B cell (primary cell): ENCODE data around the gene HS3ST1. TPM values are rescaled to one million over a fixed set of nuclear protein-coding genes. Genes with fewer than 3 reads are reported as not detected.

ENCODE experiments used
- ATAC-seq: fragments of 200-7000 bp; cut with Tn5 transposase; one replicate; pipeline ENCODE4 v1.10.0; 2021; ENCODE audit warnings: low read depth, mild to moderate bottlenecking, moderate number of reproducible peaks, moderate library complexity
- CTCF ChIA-PET: fragments of 350-600 bp; sonication (Branson Sonifier 250); formaldehyde crosslinking; loops from one replicate; lab custom pipeline; 2021; ENCODE audit warnings: antibody characterized with exemption, inconsistent platforms; lab: Charles Lee
- POLR2A ChIA-PET: fragments of 350-600 bp; sonication (Branson Sonifier 250); formaldehyde crosslinking; loops from one replicate; lab custom pipeline; 2021; ENCODE audit warnings: antibody characterized with exemption; lab: Charles Lee
- DNase-seq: peaks from one replicate; pipeline ENCODE4 v3.0.0; 2013
- H2AFZ ChIP-seq: 2 replicates; pipeline ENCODE4 v1.6.1; 2012; ENCODE audit warnings: mild to moderate bottlenecking, low read depth, low read length; ENCODE audit not compliant: insufficient read depth, poor library complexity, severe bottlenecking
- H3K27ac ChIP-seq, 2 donors: 1 replicate in 1 of 2; 2 replicates in 1 of 2; pipeline ENCODE4 v1.5.1; 2012 to 2013; ENCODE audit warnings: low read length in 2 of 2, mild to moderate bottlenecking in 2 of 2, moderate library complexity in 1 of 2
- H3K27me3 ChIP-seq, 4 experiments: fragments of 200-600 bp in 1 of 4; sonication (generic) in 1 of 4; replicated peaks in 1 of 4; 1 replicate in 2 of 4; 2 replicates in 2 of 4; pipeline versions ENCODE4 v1.6.1 to v1.7.0; 2013 to 2016; ENCODE audit warnings: low read length in 3 of 4, mild to moderate bottlenecking in 2 of 4, mixed read lengths in 1 of 4, moderate library complexity in 1 of 4; ENCODE audit not compliant: insufficient read depth in 4 of 4, control insufficient read depth in 3 of 4; ENCODE audit errors: control extremely low read depth in 1 of 4
- H3K36me3 ChIP-seq, 2 experiments: replicated peaks in 1 of 2; 1 replicate in 1 of 2; 2 replicates in 1 of 2; pipeline versions ENCODE4 v1.6.1 to v1.7.1; 2013; ENCODE audit warnings: low read length in 1 of 2; ENCODE audit not compliant: insufficient read depth in 2 of 2, control insufficient read depth in 1 of 2; ENCODE audit errors: control extremely low read depth in 1 of 2, extremely low read depth in 1 of 2
- H3K4me1 ChIP-seq, 2 donors: fragments of 200-600 bp in 1 of 2; sonication (generic) in 1 of 2; 1 replicate in 1 of 2; 2 replicates in 1 of 2; pipeline versions ENCODE4 v1.5.1 to v1.6.1; 2013 to 2017; ENCODE audit warnings: low read length in 2 of 2; ENCODE audit not compliant: control insufficient read depth in 2 of 2, insufficient read depth in 2 of 2
- H3K4me2 ChIP-seq: replicated peaks from 2 replicates; pipeline ENCODE3; 2012; ENCODE audit warnings: mild to moderate bottlenecking, low read depth, low read length; ENCODE audit not compliant: poor library complexity, severe bottlenecking
- H3K4me3 ChIP-seq, 5 experiments: fragments of 200-600 bp in 1 of 5; sonication (generic) in 1 of 5; 1 replicate in 3 of 5; 2 replicates in 2 of 5; pipeline versions ENCODE4 v1.5.1 to v1.7.0; 2011 to 2016; ENCODE audit warnings: low read length in 4 of 5, mild to moderate bottlenecking in 4 of 5, low read depth in 2 of 5, control low read depth in 1 of 5, moderate library complexity in 1 of 5; ENCODE audit not compliant: insufficient read depth in 1 of 5; ENCODE audit errors: control extremely low read depth in 1 of 5, extremely low read depth in 1 of 5
- H3K79me2 ChIP-seq: fragments of 200-600 bp; sonication (generic); one replicate; pipeline ENCODE4 v1.6.0; 2016; ENCODE audit warnings: low read length; ENCODE audit not compliant: control insufficient read depth, insufficient read depth
- H3K9ac ChIP-seq: fragments of 200-600 bp; sonication (generic); 2 replicates; pipeline ENCODE4 v1.6.1; 2017; ENCODE audit warnings: mild to moderate bottlenecking, low read length, moderate library complexity
- H3K9me3 ChIP-seq, 3 donors: one replicate each; pipeline versions ENCODE4 v1.6.1 to v1.7.1; 2013; ENCODE audit warnings: low read length in 2 of 3; ENCODE audit not compliant: control insufficient read depth in 2 of 3, insufficient read depth in 1 of 3; ENCODE audit errors: control extremely low read depth in 1 of 3
- H4K20me1 ChIP-seq: 2 replicates; pipeline ENCODE4 v1.6.0; 2012; ENCODE audit warnings: mild to moderate bottlenecking, low read length; ENCODE audit not compliant: insufficient read depth, control insufficient read depth, poor library complexity, severe bottlenecking
- H3K27ac Mint-ChIP-seq: one replicate; pipeline ENCODE4 v1.8.0; 2021; ENCODE audit warnings: mixed read lengths
- H3K27me3 Mint-ChIP-seq: one replicate; pipeline ENCODE4 v1.8.0; 2021; ENCODE audit warnings: mixed read lengths
- H3K4me1 Mint-ChIP-seq: one replicate; pipeline ENCODE4 v1.8.0; 2021; ENCODE audit warnings: mixed read lengths
- H3K4me3 Mint-ChIP-seq: one replicate; pipeline ENCODE4 v1.8.0; 2021; ENCODE audit warnings: mixed read lengths
- H3K9me3 Mint-ChIP-seq: one replicate; pipeline ENCODE4 v1.8.0; 2022; ENCODE audit warnings: mixed read lengths; ENCODE audit not compliant: insufficient read depth
- CTCF ChIP-seq: fragments of 200-600 bp; IDR thresholded peaks from one replicate; pipeline ENCODE4 v1.8.0; 2022; ENCODE audit warnings: antibody characterized with exemption, mild to moderate bottlenecking
- EZH2 ChIP-seq: IDR thresholded peaks from 2 replicates; pipeline ENCODE4 v1.6.1; 2012; ENCODE audit warnings: borderline replicate concordance, low read depth, mild to moderate bottlenecking, moderate library complexity, low read length; ENCODE audit not compliant: insufficient read depth, poor library complexity, severe bottlenecking
- WGBS: methylation state at CpG from one replicate; pipeline ENCODE4 v1.1.5; 2013; ENCODE audit warnings: missing lambda C conversion rate; ENCODE audit not compliant: insufficient coverage; 5-methylcytosine and 5-hydroxymethylcytosine counted together
- intact Hi-C: fragments of 100-400 bp; cut with micrococcal nuclease; formaldehyde crosslinking; loops from one replicate; pipeline ENCODE4 v1.10.0; 2022
- polyA plus RNA-seq: library from polyadenylated mRNA; depleted of rRNA; stranded (reverse); fragments of >200 nt; gene quantifications from 2 replicates; pipeline ENCODE4 v1.2.3, GENCODE V29; 2012
- total RNA-seq, 2 donors: library from RNA; stranded (reverse); fragments of 120-200 nt in 1 of 2; gene quantifications; 1 replicate in 1 of 2; 2 replicates in 1 of 2; pipeline versions ENCODE4 v1.2.3 to v1.2.4, GENCODE V29; 2013 to 2022

Gene HS3ST1
- total and polyA plus RNA-seq, 2 donors (not counting 1 experiment from before 2014, with no cell fraction given), result 4.3 to 17.7 TPM

GRCh38 chr4:11471618-11472017, 42.9 kb upstream of the HS3ST1 start:
- Histone ChIP-seq H3K27ac (peak overlapping the region; percentile 74 to 81), H3K36me3 (no peaks in the 10 kb centered on the region), H3K4me1 (peaks cover 39 to 42% of the 10 kb centered on the region in 2 donors), H3K4me2 (peak overlapping the region; percentile 72), H3K27me3 (no peaks in the 10 kb centered on the region), H3K79me2 (no peaks in the 10 kb centered on the region), H3K9me3 (peaks cover 0 to 2% (median 0%) of the 10 kb centered on the region in 3 donors), H3K9ac (peak overlapping the region; percentile 57), H4K20me1 (no peaks in the 10 kb centered on the region), H2AFZ (peak overlapping the region; percentile 67), H3K4me3 (peak overlapping the region; percentile 2 to 59 (median 53))
- Mint-ChIP-seq H3K9me3 (no peaks in the 10 kb centered on the region), H3K4me3 (peak overlapping the region; percentile 86), H3K27me3 (no peaks in the 10 kb centered on the region), H3K4me1 (peaks cover 47% of the 10 kb centered on the region), H3K27ac (peak overlapping the region; percentile 96)
- ATAC-seq (peak; percentile 82), DNase-seq (peak; percentile 81)
- ChIA-PET CTCF (interaction anchor here (0.9 to 1.9 kb wide), 5 partner anchors 36 to 79 kb away, joined by 3 to 8 read pairs (median 3); partner anchors contain the start of gene HS3ST1), POLR2A (interaction anchor here (1.0 kb wide), 1 partner anchor 43 kb away, joined by 3 read pairs; the partner anchor contains the start of gene HS3ST1)
- no peak for TF ChIP-seq CTCF
- intact Hi-C loops, result loop anchor here (2.0 to 5.0 kb wide), 4 partner anchors 35 to 1354 kb away; partner anchors contain the start of genes HS3ST1 and WDR1
- 0% methylated on average over 4 of the region's 4 CpGs for WGBS

- WGBS, result no CpG with 5 or more reads among the region's 3 CpGs
- CTCF ChIA-PET, result interaction anchor here (1.0 to 1.9 kb wide), 4 partner anchors 35 to 48 kb away, joined by 3 to 8 read pairs (median 4); partner anchors contain the start of gene HS3ST1
- Histone ChIP-seq H3K9ac (peak overlapping the region; percentile 57), H3K27me3 (no peaks in the 10 kb centered on the region), H4K20me1 (no peaks in the 10 kb centered on the region), H2AFZ (peak overlapping the region; percentile 31), H3K79me2 (no peaks in the 10 kb centered on the region), H3K4me3 (peak overlapping the region in 3 of 5 experiments; percentile 51 to 59 (median 53)), H3K36me3 (no peaks in the 10 kb centered on the region), H3K4me2 (peak overlapping the region; percentile 72), H3K9me3 (peaks cover 0 to 2% (median 0%) of the 10 kb centered on the region in 3 donors), H3K4me1 (peaks cover 39 to 42% of the 10 kb centered on the region in 2 donors), H3K27ac (peak overlapping the region; percentile 74 to 81)
- Mint-ChIP-seq H3K27me3 (no peaks in the 10 kb centered on the region), H3K4me1 (peaks cover 47% of the 10 kb centered on the region), H3K4me3 (peak overlapping the region; percentile 72), H3K9me3 (no peaks in the 10 kb centered on the region), H3K27ac (peak overlapping the region; percentile 96)
- POLR2A ChIA-PET, result no interaction called here
- TF ChIP-seq CTCF (no peak), EZH2 (no peak)
- intact Hi-C loops, result loop anchor here (2.0 to 5.0 kb wide), 4 partner anchors 34 to 1354 kb away; partner anchors contain the start of genes HS3ST1 and WDR1
- ATAC-seq (no peak), DNase-seq (peak; percentile 19)
These were observed 42.4 kb upstream of the HS3ST1 start for GRCh38 chr4:11471046-11471441.
